Gastrocnemius medialis (tissue), 4 donors: ENCODE results near the gene WBP2NL. TPM values are rescaled to one million over a fixed set of nuclear protein-coding genes. Genes with fewer than 3 reads are reported as not detected.

ENCODE experiments used
- ATAC-seq, 2 donors: fragments of 150-250 bp; one replicate each; pipeline ENCODE4 v1.9.1; 2016
- DNase-seq, 2 donors: peaks; one replicate each; pipeline ENCODE4 v3.0.0-alpha.2; 2019
- H3K27ac ChIP-seq, 4 donors: fragments of 200-600 bp; sonication (generic); 1 replicate in 1 of 4; 2 replicates in 3 of 4; pipeline ENCODE4 v1.5.1; 2016 to 2018; ENCODE audit warnings: mild to moderate bottlenecking in 2 of 4, moderate library complexity in 1 of 4
- H3K27me3 ChIP-seq, 3 donors: fragments of 200-600 bp; sonication (generic) in 2 of 3; 1 replicate in 1 of 3; 2 replicates in 2 of 3; pipeline versions ENCODE4 v1.5.1 to v1.6.0; 2016 to 2019; ENCODE audit warnings: mild to moderate bottlenecking in 1 of 3, moderate library complexity in 1 of 3
- H3K36me3 ChIP-seq, 2 donors: fragments of 200-600 bp; sonication (generic) in 1 of 2; one replicate each; pipeline ENCODE4 v1.5.1; 2017 to 2018
- H3K4me1 ChIP-seq, 2 donors: fragments of 200-600 bp; sonication (generic) in 1 of 2; one replicate each; pipeline ENCODE4 v1.5.1; 2016 to 2017; ENCODE audit warnings: mild to moderate bottlenecking in 2 of 2
- H3K4me3 ChIP-seq, 4 donors: fragments of 200-600 bp; sonication (generic) in 3 of 4; 1 replicate in 1 of 4; 2 replicates in 3 of 4; pipeline ENCODE4 v1.5.1; 2016 to 2019; ENCODE audit warnings: mild to moderate bottlenecking in 2 of 4
- H3K9me3 ChIP-seq, 3 donors: fragments of 200-600 bp; sonication (generic) in 2 of 3; 1 replicate in 1 of 3; 2 replicates in 2 of 3; pipeline ENCODE4 v1.5.1; 2016 to 2019
- POLR2A ChIP-seq, 2 donors: fragments of 450-650 bp; IDR thresholded peaks; one replicate each; pipeline ENCODE4 v1.6.1; 2017; ENCODE audit warnings: antibody characterized with exemption in 2 of 2, mild to moderate bottlenecking in 2 of 2, moderate library complexity in 2 of 2
- in situ Hi-C, 4 donors: fragments of 200-750 bp; cut with MboI; loops; one replicate each; pipeline versions ENCODE4 v1.15.0 to v1.8.0; 2017; ENCODE audit warnings: low sequenced_read_pairs in 4 of 4
- intact Hi-C: fragments of 100-400 bp; cut with DNase I; formaldehyde crosslinking; loops from one replicate; pipeline ENCODE4 v1.15.1; 2023; ENCODE audit warnings: low total_unique reads
- total RNA-seq, 4 donors: library from RNA; depleted of rRNA; stranded (reverse); fragments of >200 nt; gene quantifications; one replicate each; pipeline versions ENCODE4 v1.1.0 to v1.2.3, GENCODE V29; 2016
- TF ChIP-seq, protein P1 (sequence below), 5 experiments: fragments of 450-650 bp in 3 of 5; fragments of 200-600 bp in 2 of 5; sonication (generic) in 2 of 5; IDR thresholded peaks in 4 of 5; conservative IDR thresholded peaks in 1 of 5; 1 replicate in 4 of 5; 2 replicates in 1 of 5; pipeline ENCODE4 v1.5.1; 2016 to 2019; ENCODE audit warnings: antibody characterized with exemption in 5 of 5, mild to moderate bottlenecking in 3 of 5, moderate library complexity in 3 of 5

The WBP2NL gene
- total RNA-seq, 4 donors from 2014 or later, result 0.27 to 0.59 (median 0.31) TPM; not detected in 1

GRCh38 chr22:41976070-41976901 is 22.3 kb upstream of the WBP2NL start:
- H3K4me1 ChIP-seq, result peaks cover 0 to 4% of the 10 kb centered on the region in 2 donors
- no peak overlapping the region for H3K27ac ChIP-seq
- no peaks in the 10 kb centered on the region for H3K36me3 ChIP-seq
- peak; percentile 56 to 72 for ATAC-seq
- no peak for DNase-seq
- no peaks in the 10 kb centered on the region for H3K9me3 ChIP-seq
- TF ChIP-seq, protein P1, sequence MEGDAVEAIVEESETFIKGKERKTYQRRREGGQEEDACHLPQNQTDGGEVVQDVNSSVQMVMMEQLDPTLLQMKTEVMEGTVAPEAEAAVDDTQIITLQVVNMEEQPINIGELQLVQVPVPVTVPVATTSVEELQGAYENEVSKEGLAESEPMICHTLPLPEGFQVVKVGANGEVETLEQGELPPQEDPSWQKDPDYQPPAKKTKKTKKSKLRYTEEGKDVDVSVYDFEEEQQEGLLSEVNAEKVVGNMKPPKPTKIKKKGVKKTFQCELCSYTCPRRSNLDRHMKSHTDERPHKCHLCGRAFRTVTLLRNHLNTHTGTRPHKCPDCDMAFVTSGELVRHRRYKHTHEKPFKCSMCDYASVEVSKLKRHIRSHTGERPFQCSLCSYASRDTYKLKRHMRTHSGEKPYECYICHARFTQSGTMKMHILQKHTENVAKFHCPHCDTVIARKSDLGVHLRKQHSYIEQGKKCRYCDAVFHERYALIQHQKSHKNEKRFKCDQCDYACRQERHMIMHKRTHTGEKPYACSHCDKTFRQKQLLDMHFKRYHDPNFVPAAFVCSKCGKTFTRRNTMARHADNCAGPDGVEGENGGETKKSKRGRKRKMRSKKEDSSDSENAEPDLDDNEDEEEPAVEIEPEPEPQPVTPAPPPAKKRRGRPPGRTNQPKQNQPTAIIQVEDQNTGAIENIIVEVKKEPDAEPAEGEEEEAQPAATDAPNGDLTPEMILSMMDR (IDR thresholded peaks at IDR 0.05 in 4 of 5, conservative IDR thresholded peaks at IDR 0.05 in 1 of 5), result no peak
- no peak for TF ChIP-seq POLR2A (IDR thresholded peaks at IDR 0.05)
- peak overlapping the region in 3 of 4 donors; percentile 44 to 59 (median 47) for H3K4me3 ChIP-seq
- intact Hi-C loops (no loop called here), in situ Hi-C loops (no loop called here)
- H3K27me3 ChIP-seq, result peaks cover 36 to 49% (median 44%) of the 10 kb centered on the region in 3 donors

DNA sequence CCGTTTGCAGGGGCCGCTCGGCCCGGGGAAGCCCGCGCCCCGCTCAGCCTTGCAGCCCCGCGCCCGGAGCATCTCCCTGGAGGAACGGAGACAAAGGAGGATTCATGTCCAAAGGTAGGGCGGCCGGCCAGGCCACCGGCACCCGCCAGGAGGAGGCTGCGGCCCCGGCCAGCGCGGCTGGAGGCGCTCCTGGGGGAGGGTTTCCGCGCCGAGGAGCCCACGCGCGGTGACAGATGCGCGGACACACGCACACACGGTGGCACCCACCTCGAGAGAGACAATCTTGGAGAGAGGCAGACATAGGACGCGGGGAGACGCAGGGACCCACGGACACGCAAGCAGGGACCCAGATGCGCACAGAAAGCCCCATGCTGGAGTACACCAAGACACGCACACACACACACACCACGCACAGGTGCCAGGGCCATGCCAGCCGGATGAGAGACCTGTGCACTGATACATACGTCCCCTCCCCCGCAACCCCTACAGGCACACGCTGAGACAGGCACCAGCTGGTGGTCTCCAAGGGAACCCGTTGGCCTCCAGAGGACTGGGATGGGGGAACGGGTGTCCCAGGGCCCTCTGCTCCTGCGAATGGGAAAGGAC is 21.5 kb upstream of the WBP2NL start:
- no peaks in the 10 kb centered on the region for H3K36me3 ChIP-seq
- H3K4me1 ChIP-seq, result peaks cover 0 to 4% of the 10 kb centered on the region in 2 donors
- no peak for DNase-seq
- no peaks in the 10 kb centered on the region for H3K9me3 ChIP-seq
- intact Hi-C loops, result no loop called here
- no peak for ATAC-seq
- H3K27ac ChIP-seq, result no peak overlapping the region
- in situ Hi-C loops, result no loop called here
- peak overlapping the region; percentile 21 to 40 (median 29) for H3K4me3 ChIP-seq
- H3K27me3 ChIP-seq, result peaks cover 36 to 49% (median 42%) of the 10 kb centered on the region in 3 donors
- TF ChIP-seq, protein P1 (IDR thresholded peaks at IDR 0.05 in 4 of 5, conservative IDR thresholded peaks at IDR 0.05 in 1 of 5), result no peak
- TF ChIP-seq POLR2A (IDR thresholded peaks at IDR 0.05), result no peak

DNA sequence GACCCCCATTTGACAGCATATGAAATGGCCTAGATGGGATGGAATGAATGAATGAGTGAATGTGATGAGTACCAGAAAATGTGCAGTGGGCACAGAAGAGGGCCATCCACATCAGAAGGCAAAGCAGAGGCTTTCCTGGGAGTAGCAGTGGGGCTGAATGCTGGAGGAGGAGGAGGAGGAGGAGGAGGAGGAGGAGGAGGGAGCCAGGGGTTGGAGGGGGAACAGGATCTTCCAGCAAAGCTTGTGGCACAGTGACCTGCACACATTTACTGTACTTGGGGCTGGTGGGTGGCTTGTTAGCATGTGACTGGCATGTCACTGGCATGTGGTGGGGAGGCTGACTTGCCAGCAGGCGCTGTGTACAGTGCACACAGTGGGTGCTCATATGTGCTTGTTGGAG is 19.9 kb upstream of the WBP2NL start:
- intact Hi-C loops (no loop called here), in situ Hi-C loops (no loop called here)
- no peak for ATAC-seq
- no peak overlapping the region for H3K4me3 ChIP-seq
- H3K27me3 ChIP-seq, result peaks cover 31 to 40% (median 31%) of the 10 kb centered on the region in 3 donors
- no peak for DNase-seq
- no peak overlapping the region for H3K27ac ChIP-seq
- peaks cover 0 to 9% of the 10 kb centered on the region in 2 donors for H3K4me1 ChIP-seq
- no peaks in the 10 kb centered on the region for H3K9me3 ChIP-seq
- TF ChIP-seq, protein P1 (IDR thresholded peaks at IDR 0.05 in 4 of 5, conservative IDR thresholded peaks at IDR 0.05 in 1 of 5), result no peak
- no peak for TF ChIP-seq POLR2A (IDR thresholded peaks at IDR 0.05)
- H3K36me3 ChIP-seq, result no peaks in the 10 kb centered on the region

GRCh38 chr22:41979423-41980250 is 19.0 kb upstream of the WBP2NL start:
- no peak for ATAC-seq
- intact Hi-C loops, result no loop called here
- H3K27me3 ChIP-seq, result peaks cover 24 to 31% (median 31%) of the 10 kb centered on the region in 3 donors

More at GRCh38 chr22:41979423-41980250, 19.0 kb upstream of the WBP2NL start:
- no peak overlapping the region for H3K27ac ChIP-seq
- H3K36me3 ChIP-seq, result no peaks in the 10 kb centered on the region
- H3K4me3 ChIP-seq, result no peak overlapping the region
- H3K9me3 ChIP-seq, result no peaks in the 10 kb centered on the region
- H3K4me1 ChIP-seq, result peaks cover 0 to 9% of the 10 kb centered on the region in 2 donors
- TF ChIP-seq, protein P1 (IDR thresholded peaks at IDR 0.05 in 4 of 5, conservative IDR thresholded peaks at IDR 0.05 in 1 of 5), result no peak
- TF ChIP-seq POLR2A (IDR thresholded peaks at IDR 0.05), result no peak
- in situ Hi-C loops, result no loop called here
- no peak for DNase-seq
